Heart left ventricle (tissue), 13 donors: ENCODE results near the gene MSANTD1.

Source experiments
- POLR2A ChIP-seq, 2 donors: fragments of 450-650 bp; IDR thresholded peaks; one replicate each; pipeline ENCODE4 v1.6.1; 2017; ENCODE audit warnings: antibody characterized with exemption in 2 of 2, mild to moderate bottlenecking in 2 of 2, moderate library complexity in 2 of 2
- TF ChIP-seq, protein P1 (sequence below), 12 donors: fragments of 200-600 bp; sonication (generic) in 4 of 12; IDR thresholded peaks; one replicate each; pipeline versions ENCODE4 v1.5.0 to v1.8.0; 2018 to 2022; ENCODE audit warnings: antibody characterized with exemption in 12 of 12, mild to moderate bottlenecking in 5 of 12
- donor health status: ischemic (EF 13 %, LVEDD 7.1; RV severe dilation, severe dysfunction).
- donor health status: DM: no; HTN: yes; CAD: no.
- donor health status: DM: no; HTN: no; CAD: no.
- donor health status: ischemic (EF 25% LVEDD 6.9; RV normal size, moderate dysfunction).
- donor health status: ischemic (EF 25% LVEDD 5.7; RV mildly dilated, moderate dysfunction).
- donor health status: ischemic (EF 35%, LVEDD 5.7; RV mildly dilated, moderate dysfunction).
- donor health status: nonischemic (EF 11% LVEDD 7.7; RV severe dilation, severe dysfunction).
- donor health status: DM: yes; HTN: yes; CAD: no.
- donor health status: PGD.
- donor health status: ischemic (EF 29% LVEDD 5.4; RV normal size, mild dysfunction).
- donor health status: nonischemic (EF 23%, LVEDD 6.1; RV moderate dilation, normal function).

DNA sequence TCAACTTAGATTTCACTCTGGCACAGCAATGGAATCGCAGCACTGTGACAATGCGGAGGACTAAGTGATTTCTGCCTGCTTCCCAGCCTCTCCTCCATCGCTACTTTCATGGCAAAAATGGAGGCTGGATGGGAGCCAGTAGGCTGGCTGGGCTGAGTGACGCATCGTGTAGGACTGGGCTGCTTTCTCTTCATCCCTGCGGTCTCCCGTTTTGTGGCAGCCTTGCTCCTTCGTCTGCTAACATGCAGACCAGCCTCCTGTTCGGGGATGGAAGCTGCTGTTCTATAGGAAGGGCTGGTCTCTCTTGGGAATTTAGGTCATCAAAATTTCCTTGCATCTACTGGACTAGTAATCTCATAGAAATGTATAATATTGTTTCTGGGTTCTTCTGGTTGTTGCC is 28.0 kb downstream of the MSANTD1 start:
- TF ChIP-seq, protein P1, sequence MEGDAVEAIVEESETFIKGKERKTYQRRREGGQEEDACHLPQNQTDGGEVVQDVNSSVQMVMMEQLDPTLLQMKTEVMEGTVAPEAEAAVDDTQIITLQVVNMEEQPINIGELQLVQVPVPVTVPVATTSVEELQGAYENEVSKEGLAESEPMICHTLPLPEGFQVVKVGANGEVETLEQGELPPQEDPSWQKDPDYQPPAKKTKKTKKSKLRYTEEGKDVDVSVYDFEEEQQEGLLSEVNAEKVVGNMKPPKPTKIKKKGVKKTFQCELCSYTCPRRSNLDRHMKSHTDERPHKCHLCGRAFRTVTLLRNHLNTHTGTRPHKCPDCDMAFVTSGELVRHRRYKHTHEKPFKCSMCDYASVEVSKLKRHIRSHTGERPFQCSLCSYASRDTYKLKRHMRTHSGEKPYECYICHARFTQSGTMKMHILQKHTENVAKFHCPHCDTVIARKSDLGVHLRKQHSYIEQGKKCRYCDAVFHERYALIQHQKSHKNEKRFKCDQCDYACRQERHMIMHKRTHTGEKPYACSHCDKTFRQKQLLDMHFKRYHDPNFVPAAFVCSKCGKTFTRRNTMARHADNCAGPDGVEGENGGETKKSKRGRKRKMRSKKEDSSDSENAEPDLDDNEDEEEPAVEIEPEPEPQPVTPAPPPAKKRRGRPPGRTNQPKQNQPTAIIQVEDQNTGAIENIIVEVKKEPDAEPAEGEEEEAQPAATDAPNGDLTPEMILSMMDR (IDR thresholded peaks at IDR 0.05), result no peak
- no peak for TF ChIP-seq POLR2A (IDR thresholded peaks at IDR 0.05)
